Activated CD4-positive, CD25-positive, alpha-beta regulatory T cell treated with anti-CD3 and anti-CD28 coated beads, Interleukin-2, amount 50 U/mL, for 24 hours (primary cell): ENCODE results near the gene FKBP6.
"Not testable (repeated sequence)": the region's sequence is repeated elsewhere in the genome, so short reads cannot be mapped to it uniquely, and the experiment has no call there.

ENCODE experiments used
- ATAC-seq, 2 donors: fragments of 150-1000 bp; cut with Tn5 transposase; one replicate each; pipeline ENCODE4 v1.10.0; 2021; ENCODE audit warnings: mild to moderate bottlenecking in 1 of 2, moderate library complexity in 1 of 2

FKBP6 gene

GRCh38 chr7:73358590-73359275 is 30.8 kb downstream of the FKBP6 start:
- ATAC-seq: no peak

- ATAC-seq: no peak
Measured at GRCh38 chr7:73359306-73359705, 31.3 kb downstream of the FKBP6 start.

- no peak for ATAC-seq
Measured at GRCh38 chr7:73359746-73360375, 31.9 kb downstream of the FKBP6 start.

- not testable (repeated sequence) for ATAC-seq
Measured at GRCh38 chr7:73360590-73360989, 32.6 kb downstream of the FKBP6 start.

GRCh38 chr7:73363225-73364005 is 35.5 kb downstream of the FKBP6 start:
- no peak for ATAC-seq

GRCh38 chr7:73364006-73364728 is 36.2 kb downstream of the FKBP6 start:
- no peak for ATAC-seq

GRCh38 chr7:73366127-73366526 is 38.2 kb downstream of the FKBP6 start:
- no peak for ATAC-seq

GRCh38 chr7:73366990-73367389 is 39.0 kb downstream of the FKBP6 start:
- ATAC-seq: no peak

- no peak for ATAC-seq
Measured at GRCh38 chr7:73369009-73369408, 41.0 kb downstream of the FKBP6 start.

GRCh38 chr7:73369622-73370021 is 41.7 kb downstream of the FKBP6 start:
- ATAC-seq: no peak

GRCh38 chr7:73373741-73374140 is 45.8 kb downstream of the FKBP6 start:
- no peak for ATAC-seq

- ATAC-seq: not testable (repeated sequence)
Measured at GRCh38 chr7:73376262-73376661, 48.3 kb downstream of the FKBP6 start.

- ATAC-seq: no peak
Measured at GRCh38 chr7:73376671-73377412, 48.9 kb downstream of the FKBP6 start.

- ATAC-seq: not testable (repeated sequence)
Measured at GRCh38 chr7:73377413-73378200, 49.6 kb downstream of the FKBP6 start.

GRCh38 chr7:73382934-73383503 is 55.1 kb downstream of the FKBP6 start:
- ATAC-seq: no peak

- ATAC-seq: no peak
Measured at GRCh38 chr7:73387221-73387828, 59.4 kb downstream of the FKBP6 start.

- ATAC-seq: no peak
Measured at GRCh38 chr7:73387908-73388414, 60.0 kb downstream of the FKBP6 start.

GRCh38 chr7:73391396-73391795 is 63.4 kb downstream of the FKBP6 start:
- ATAC-seq: no peak

GRCh38 chr7:73394422-73394821 is 66.5 kb downstream of the FKBP6 start:
- ATAC-seq: no peak
